Measurements from ENCODE around the gene AIF1L.
A peak's percentile ranks its signal among the peaks of the same experiment; 100 is the strongest.
"Not testable (repeated sequence)": the region's sequence is repeated elsewhere in the genome, so short reads cannot be mapped to it uniquely, and the experiment has no call there.

AIF1L gene

GRCh38 chr9:131099845-131100244 is 3.5 kb downstream of the AIF1L start:
- H3K36me3 ChIP-seq (ENCODE audit: control insufficient read depth, insufficient read depth, low read length); H3K4me3 ChIP-seq (ENCODE audit: low read length); H3K27ac ChIP-seq (ENCODE audit: low read length); H3K27me3 ChIP-seq (ENCODE audit: control insufficient read depth, insufficient read depth, low read length); H3K9me3 ChIP-seq (ENCODE audit: control insufficient read depth, insufficient read depth, low read length); DNase-seq (ENCODE audit: low read depth, low spot score): not testable (repeated sequence)
- no CpG with 5 or more reads among the region's 8 CpGs for WGBS (ENCODE audit: insufficient coverage, insufficient read length)
- H3K4me1 ChIP-seq (ENCODE audit: control insufficient read depth, insufficient read depth, low read length) = peaks cover 24% of the 10 kb centered on the region

- no CpG with 5 or more reads among the region's 9 CpGs for whole genome bisulfite sequencing (ENCODE audit: insufficient coverage, insufficient read length)
- Histone ChIP-seq H3K27ac (ENCODE audit: low read length) (no peak overlapping the region), H3K9me3 (ENCODE audit: control insufficient read depth, insufficient read depth, low read length) (no peaks in the 10 kb centered on the region), H3K4me1 (ENCODE audit: control insufficient read depth, insufficient read depth, low read length) (peaks cover 26% of the 10 kb centered on the region), H3K4me3 (ENCODE audit: low read length) (no peak overlapping the region), H3K27me3 (ENCODE audit: control insufficient read depth, insufficient read depth, low read length) (no peaks in the 10 kb centered on the region), H3K36me3 (ENCODE audit: control insufficient read depth, insufficient read depth, low read length) (peaks cover 5% of the 10 kb centered on the region; the same call in 1 of the 2 replicates)
- no peak for DNase-seq (ENCODE audit: low read depth, low spot score)
These were observed 4.1 kb downstream of the AIF1L start for GRCh38 chr9:131100445-131100844.

GRCh38 chr9:131101207-131101964 is 5.1 kb downstream of the AIF1L start:
- Histone ChIP-seq H3K36me3 (ENCODE audit: control insufficient read depth, insufficient read depth, low read length) (peaks cover 9% of the 10 kb centered on the region; the same call in 1 of the 2 replicates), H3K4me3 (ENCODE audit: low read length) (no peak overlapping the region), H3K4me1 (ENCODE audit: control insufficient read depth, insufficient read depth, low read length) (peaks cover 25% of the 10 kb centered on the region), H3K27ac (ENCODE audit: low read length) (no peak overlapping the region), H3K27me3 (ENCODE audit: control insufficient read depth, insufficient read depth, low read length) (no peaks in the 10 kb centered on the region), H3K9me3 (ENCODE audit: control insufficient read depth, insufficient read depth, low read length) (no peaks in the 10 kb centered on the region)
- no peak for DNase-seq (ENCODE audit: low read depth, low spot score)
- WGBS (ENCODE audit: insufficient coverage, insufficient read length) = no CpG with 5 or more reads among the region's 11 CpGs

- Histone ChIP-seq H3K36me3 (ENCODE audit: control insufficient read depth, insufficient read depth, low read length) (peaks cover 16% of the 10 kb centered on the region), H3K4me3 (ENCODE audit: low read length) (no peak overlapping the region), H3K27me3 (ENCODE audit: control insufficient read depth, insufficient read depth, low read length) (no peaks in the 10 kb centered on the region), H3K9me3 (ENCODE audit: control insufficient read depth, insufficient read depth, low read length) (no peaks in the 10 kb centered on the region), H3K4me1 (ENCODE audit: control insufficient read depth, insufficient read depth, low read length) (peaks cover 21% of the 10 kb centered on the region), H3K27ac (ENCODE audit: low read length) (no peak overlapping the region)
- no peak for DNase-seq (ENCODE audit: low read depth, low spot score)
- no CpG with 5 or more reads among the region's 9 CpGs for WGBS (ENCODE audit: insufficient coverage, insufficient read length)
These were observed 6.7 kb downstream of the AIF1L start for GRCh38 chr9:131103024-131103423.

- no peaks in the 10 kb centered on the region for H3K9me3 ChIP-seq (ENCODE audit: control insufficient read depth, insufficient read depth, low read length)
- WGBS (ENCODE audit: insufficient coverage, insufficient read length) = no CpG with 5 or more reads among the region's 3 CpGs
- peaks cover 16% of the 10 kb centered on the region for H3K36me3 ChIP-seq (ENCODE audit: control insufficient read depth, insufficient read depth, low read length)
- no peak overlapping the region for H3K4me3 ChIP-seq (ENCODE audit: low read length)
- peak overlapping the region; percentile 23 for H3K27ac ChIP-seq (ENCODE audit: low read length)
- peaks cover 18% of the 10 kb centered on the region for H3K4me1 ChIP-seq (ENCODE audit: control insufficient read depth, insufficient read depth, low read length)
- H3K27me3 ChIP-seq (ENCODE audit: control insufficient read depth, insufficient read depth, low read length) = no peaks in the 10 kb centered on the region
- no peak for DNase-seq (ENCODE audit: low read depth, low spot score)
These were observed 7.2 kb downstream of the AIF1L start for GRCh38 chr9:131103535-131103934.

GRCh38 chr9:131104016-131104740 is 7.8 kb downstream of the AIF1L start:
- no CpG with 5 or more reads among the region's 5 CpGs for WGBS (ENCODE audit: insufficient coverage, insufficient read length)
- Histone ChIP-seq H3K4me3 (ENCODE audit: low read length) (no peak overlapping the region), H3K27ac (ENCODE audit: low read length) (peak overlapping the region; percentile 23), H3K27me3 (ENCODE audit: control insufficient read depth, insufficient read depth, low read length) (no peaks in the 10 kb centered on the region), H3K36me3 (ENCODE audit: control insufficient read depth, insufficient read depth, low read length) (peaks cover 13% of the 10 kb centered on the region), H3K4me1 (ENCODE audit: control insufficient read depth, insufficient read depth, low read length) (peaks cover 13% of the 10 kb centered on the region), H3K9me3 (ENCODE audit: control insufficient read depth, insufficient read depth, low read length) (no peaks in the 10 kb centered on the region)
- no peak for DNase-seq (ENCODE audit: low read depth, low spot score)

- DNase-seq (ENCODE audit: low read depth, low spot score) = no peak
These were observed 9.6 kb downstream of the AIF1L start for GRCh38 chr9:131105952-131106351.

GRCh38 chr9:131107760-131108159 is 11.4 kb downstream of the AIF1L start:
- DNase-seq (ENCODE audit: low read depth, low spot score) = no peak
- no CpG with 5 or more reads among the region's 8 CpGs for WGBS (ENCODE audit: insufficient coverage, insufficient read length)
- H3K4me3 ChIP-seq (ENCODE audit: low read length) = no peak overlapping the region
- H3K27ac ChIP-seq (ENCODE audit: low read length) = no peak overlapping the region
- H3K4me1 ChIP-seq (ENCODE audit: control insufficient read depth, insufficient read depth, low read length) = peaks cover 8% of the 10 kb centered on the region
- H3K27me3 ChIP-seq (ENCODE audit: control insufficient read depth, insufficient read depth, low read length) = no peaks in the 10 kb centered on the region
- H3K9me3 ChIP-seq (ENCODE audit: control insufficient read depth, insufficient read depth, low read length) = no peaks in the 10 kb centered on the region
- H3K36me3 ChIP-seq (ENCODE audit: control insufficient read depth, insufficient read depth, low read length) = peaks cover 15% of the 10 kb centered on the region

More at GRCh38 chr9:131105952-131106351, 9.6 kb downstream of the AIF1L start:
- Histone ChIP-seq H3K9me3 (ENCODE audit: control insufficient read depth, insufficient read depth, low read length) (no peaks in the 10 kb centered on the region), H3K36me3 (ENCODE audit: control insufficient read depth, insufficient read depth, low read length) (peaks cover 11% of the 10 kb centered on the region), H3K4me3 (ENCODE audit: low read length) (no peak overlapping the region), H3K4me1 (ENCODE audit: control insufficient read depth, insufficient read depth, low read length) (peaks cover 11% of the 10 kb centered on the region), H3K27ac (ENCODE audit: low read length) (no peak overlapping the region), H3K27me3 (ENCODE audit: control insufficient read depth, insufficient read depth, low read length) (no peaks in the 10 kb centered on the region)
- no CpG with 5 or more reads among the region's 8 CpGs for WGBS (ENCODE audit: insufficient coverage, insufficient read length)

- Histone ChIP-seq H3K4me3 (ENCODE audit: low read length) (no peak overlapping the region), H3K27me3 (ENCODE audit: control insufficient read depth, insufficient read depth, low read length) (no peaks in the 10 kb centered on the region), H3K9me3 (ENCODE audit: control insufficient read depth, insufficient read depth, low read length) (no peaks in the 10 kb centered on the region), H3K4me1 (ENCODE audit: control insufficient read depth, insufficient read depth, low read length) (no peaks in the 10 kb centered on the region), H3K36me3 (ENCODE audit: control insufficient read depth, insufficient read depth, low read length) (peaks cover 15% of the 10 kb centered on the region), H3K27ac (ENCODE audit: low read length) (no peak overlapping the region)
- no peak for DNase-seq (ENCODE audit: low read depth, low spot score)
- no CpG with 5 or more reads among the region's 10 CpGs for WGBS (ENCODE audit: insufficient coverage, insufficient read length)
These were observed 15.0 kb downstream of the AIF1L start for GRCh38 chr9:131111186-131111853.

- Histone ChIP-seq H3K27ac (ENCODE audit: low read length) (no peak overlapping the region), H3K9me3 (ENCODE audit: control insufficient read depth, insufficient read depth, low read length) (no peaks in the 10 kb centered on the region), H3K27me3 (ENCODE audit: control insufficient read depth, insufficient read depth, low read length) (no peaks in the 10 kb centered on the region), H3K36me3 (ENCODE audit: control insufficient read depth, insufficient read depth, low read length) (peaks cover 18% of the 10 kb centered on the region), H3K4me3 (ENCODE audit: low read length) (no peak overlapping the region), H3K4me1 (ENCODE audit: control insufficient read depth, insufficient read depth, low read length) (no peaks in the 10 kb centered on the region)
- no CpG with 5 or more reads among the region's 25 CpGs for WGBS (ENCODE audit: insufficient coverage, insufficient read length)
- no peak for DNase-seq (ENCODE audit: low read depth, low spot score)
These were observed 15.6 kb downstream of the AIF1L start for GRCh38 chr9:131111854-131112311.
